NCI-H1105 (cell line): ENCODE data around the gene ATG13.
A peak's percentile ranks its signal among the peaks of the same experiment; 100 is the strongest.
"Not testable (repeated sequence)": the region's sequence is repeated elsewhere in the genome, so short reads cannot be mapped to it uniquely, and the experiment has no call there.

Source experiments
- DNase-seq: peaks from one replicate; lab custom pipeline; 2025; lab: John Stamatoyannopoulos, UW

ATG13 gene

DNA sequence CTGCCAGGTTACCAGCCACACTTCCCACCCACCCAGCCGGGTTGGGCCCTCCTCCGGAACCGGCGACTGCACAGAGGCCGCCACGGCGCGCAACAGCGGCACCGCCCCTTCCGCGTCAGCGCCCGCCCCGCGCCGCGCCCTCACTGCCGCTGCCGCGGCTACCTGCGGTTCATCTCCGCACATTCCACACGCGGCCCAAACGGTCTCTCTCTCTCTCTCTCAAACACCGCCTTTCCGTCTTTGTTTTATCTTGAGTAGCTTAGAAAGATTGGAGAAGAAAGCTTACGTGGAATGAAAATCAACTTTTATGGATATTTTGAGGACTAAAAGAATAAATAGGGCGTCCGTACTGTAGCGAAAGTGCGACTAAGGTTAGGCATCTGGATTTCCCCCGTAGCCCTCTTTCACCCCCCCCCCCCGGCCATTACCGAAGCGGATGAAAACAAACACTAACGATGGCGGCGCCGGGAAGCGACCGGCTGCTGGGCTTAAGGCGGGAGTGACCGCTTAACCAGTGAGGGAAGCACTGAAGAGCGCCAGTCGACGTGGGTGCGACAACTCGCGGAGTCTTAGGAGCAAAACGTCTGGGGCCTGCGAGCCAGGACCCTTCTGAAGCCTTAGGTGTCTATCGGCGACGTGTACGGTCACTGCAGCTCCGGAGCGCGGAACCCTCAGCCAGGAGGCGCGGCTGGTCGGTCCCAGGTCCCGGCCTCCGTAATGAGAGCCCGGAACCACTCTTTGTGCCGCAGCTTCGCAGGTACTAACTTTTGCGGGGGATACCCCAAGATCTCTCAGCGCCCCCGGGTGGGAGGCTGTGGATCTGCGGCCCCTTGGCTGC lies at the start of gene ATG13, which contains the start of gene HARBI1:
TSS of gene ATG13 (plus strand) at position 420 of the 838 bp plus-strand sequence. CDS start 26,739 bp downstream, outside the sequence.
TSS of gene HARBI1 (minus strand) at position 94 of the 838 bp plus-strand sequence. CDS start 990 bp downstream, outside the sequence.
- peak; percentile 90 for DNase-seq

DNA sequence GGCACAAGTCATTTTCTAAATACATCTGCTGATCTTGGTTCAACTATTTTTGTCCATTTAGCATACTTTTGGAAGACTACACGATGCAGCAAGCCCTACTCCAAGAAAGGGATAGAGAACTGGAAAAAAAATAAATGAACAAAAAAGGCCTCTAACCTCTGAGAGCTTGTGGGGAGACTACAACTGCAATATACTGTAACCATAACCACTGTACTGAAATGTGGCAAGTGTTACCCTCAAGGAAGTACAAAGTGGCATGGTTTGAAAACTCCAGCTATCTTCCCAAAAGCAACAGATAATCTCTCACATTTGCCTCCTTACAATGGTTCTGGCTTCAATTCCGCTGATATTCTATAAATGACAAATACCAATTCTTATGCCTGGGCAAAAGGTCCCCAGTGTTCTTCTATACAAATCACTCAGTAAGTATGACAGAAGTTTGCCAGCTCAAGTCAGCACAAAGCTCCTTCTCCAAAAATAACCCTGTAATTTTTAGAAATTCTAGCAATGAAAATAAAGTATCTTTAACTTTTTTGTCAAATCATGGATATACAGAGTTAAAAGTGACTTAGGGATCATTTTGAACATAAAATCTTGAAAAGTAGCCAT lies 46.5 kb upstream of the ATG13 start:
- no peak for DNase-seq

DNA sequence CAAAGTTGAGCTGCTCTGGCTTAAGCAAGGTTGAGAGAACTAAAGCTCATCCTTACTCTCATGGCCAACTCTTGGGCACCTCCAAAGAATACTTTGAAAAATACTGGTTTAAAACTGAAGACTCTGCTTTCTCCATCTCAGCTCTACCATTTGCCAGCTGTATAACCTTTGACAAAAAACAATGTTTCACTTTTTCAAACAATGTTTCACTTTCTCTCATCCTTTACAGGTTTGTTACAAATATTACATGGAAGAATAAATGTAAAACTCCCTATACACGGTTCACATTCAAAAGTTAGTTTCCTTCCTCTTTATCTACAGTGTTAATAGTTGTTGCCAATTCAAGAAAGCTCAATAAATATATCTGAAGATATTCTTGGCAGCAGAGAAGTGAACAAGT lies 42.7 kb upstream of the ATG13 start:
- no peak for DNase-seq

DNA sequence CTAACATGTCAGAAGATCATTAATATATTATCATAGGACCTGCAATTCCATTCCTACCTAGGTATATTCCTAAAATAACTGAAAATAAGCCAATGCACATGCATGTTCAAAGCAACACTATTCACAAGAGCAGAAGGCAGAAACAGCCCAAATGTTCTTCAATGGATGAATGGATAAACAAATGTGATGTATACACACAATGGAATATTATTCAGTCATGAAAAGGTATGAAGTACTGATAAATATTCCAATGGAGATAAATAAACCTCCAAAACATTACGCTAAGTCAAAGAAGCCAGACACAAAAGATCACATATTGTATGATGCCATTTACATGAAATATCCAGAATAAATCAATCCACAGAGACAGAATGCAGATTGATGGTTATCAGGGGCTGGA lies 40.3 kb upstream of the ATG13 start:
- no peak for DNase-seq

DNA sequence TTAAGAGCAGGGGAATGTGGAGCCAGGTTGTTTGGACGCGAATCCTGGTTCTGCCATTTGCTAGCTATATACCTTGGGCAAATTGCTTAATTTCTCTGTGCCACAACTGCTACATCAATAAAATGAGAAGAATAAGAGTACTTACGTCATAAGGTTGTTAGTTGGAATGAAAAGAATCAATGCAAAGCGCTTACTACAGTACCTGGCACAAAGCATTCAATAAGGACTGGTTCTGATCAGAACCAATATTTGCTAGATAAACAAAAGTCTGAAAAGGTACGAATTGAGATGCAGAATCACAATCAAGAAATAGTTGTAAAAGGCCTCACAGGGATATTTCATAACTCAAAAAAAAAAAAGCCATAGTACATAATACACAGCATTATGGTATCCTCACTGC lies 34.8 kb upstream of the ATG13 start:
- DNase-seq = no peak

DNA sequence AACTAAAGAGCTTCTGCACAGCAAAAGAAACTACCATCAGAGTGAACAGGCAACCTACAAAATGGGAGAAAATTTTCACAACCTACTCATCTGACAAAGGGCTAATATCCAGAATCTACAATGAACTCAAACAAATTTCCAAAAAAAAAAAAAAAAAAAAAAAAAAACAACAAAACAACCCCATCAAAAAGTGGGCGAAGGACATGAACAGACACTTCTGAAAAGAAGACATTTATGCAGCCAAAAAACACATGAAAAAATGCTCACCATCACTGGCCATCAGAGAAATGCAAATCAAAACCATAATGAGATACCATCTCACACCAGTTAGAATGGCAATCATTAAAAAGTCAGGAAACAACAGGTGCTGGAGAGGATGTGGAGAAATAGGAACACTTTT lies 33.8 kb upstream of the ATG13 start:
- DNase-seq = not testable (repeated sequence)

DNA sequence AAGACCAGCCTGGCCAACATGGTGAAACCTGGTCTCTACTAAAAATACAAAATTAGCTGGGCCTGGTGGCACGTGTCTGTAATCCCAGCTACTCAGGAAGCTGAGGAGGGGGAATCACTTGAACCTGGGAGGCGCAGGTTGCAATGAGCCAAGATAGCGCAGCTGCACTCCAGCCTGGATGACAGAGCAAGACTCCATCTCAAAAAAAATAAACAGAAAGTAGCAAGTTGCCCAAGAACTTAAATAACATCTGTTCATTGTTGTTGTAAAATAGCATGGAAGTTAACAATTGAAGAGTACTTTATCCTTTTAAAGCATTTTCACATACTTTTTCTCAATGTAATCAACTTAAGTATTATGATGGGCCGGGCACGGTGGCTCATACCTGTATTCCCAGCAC lies 29.2 kb upstream of the ATG13 start:
- DNase-seq = no peak

DNA sequence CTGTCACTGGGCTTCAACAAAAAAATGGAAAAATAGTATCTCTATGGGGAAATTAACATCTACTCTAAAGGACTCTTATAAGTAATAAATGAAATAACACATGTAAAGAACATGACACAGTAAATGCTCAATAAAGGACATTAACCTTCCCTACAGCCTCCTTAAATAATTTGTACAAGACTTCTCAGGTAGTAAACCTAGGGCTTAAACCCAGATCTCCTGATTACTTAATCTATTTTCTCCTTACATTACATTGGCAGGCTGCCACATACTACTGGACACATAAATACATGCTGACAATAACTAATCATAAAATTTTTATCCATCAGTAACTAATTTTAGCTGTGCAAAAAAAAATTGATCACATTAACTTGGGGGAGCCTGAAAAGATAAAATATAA lies 28.4 kb upstream of the ATG13 start:
- DNase-seq = no peak

DNA sequence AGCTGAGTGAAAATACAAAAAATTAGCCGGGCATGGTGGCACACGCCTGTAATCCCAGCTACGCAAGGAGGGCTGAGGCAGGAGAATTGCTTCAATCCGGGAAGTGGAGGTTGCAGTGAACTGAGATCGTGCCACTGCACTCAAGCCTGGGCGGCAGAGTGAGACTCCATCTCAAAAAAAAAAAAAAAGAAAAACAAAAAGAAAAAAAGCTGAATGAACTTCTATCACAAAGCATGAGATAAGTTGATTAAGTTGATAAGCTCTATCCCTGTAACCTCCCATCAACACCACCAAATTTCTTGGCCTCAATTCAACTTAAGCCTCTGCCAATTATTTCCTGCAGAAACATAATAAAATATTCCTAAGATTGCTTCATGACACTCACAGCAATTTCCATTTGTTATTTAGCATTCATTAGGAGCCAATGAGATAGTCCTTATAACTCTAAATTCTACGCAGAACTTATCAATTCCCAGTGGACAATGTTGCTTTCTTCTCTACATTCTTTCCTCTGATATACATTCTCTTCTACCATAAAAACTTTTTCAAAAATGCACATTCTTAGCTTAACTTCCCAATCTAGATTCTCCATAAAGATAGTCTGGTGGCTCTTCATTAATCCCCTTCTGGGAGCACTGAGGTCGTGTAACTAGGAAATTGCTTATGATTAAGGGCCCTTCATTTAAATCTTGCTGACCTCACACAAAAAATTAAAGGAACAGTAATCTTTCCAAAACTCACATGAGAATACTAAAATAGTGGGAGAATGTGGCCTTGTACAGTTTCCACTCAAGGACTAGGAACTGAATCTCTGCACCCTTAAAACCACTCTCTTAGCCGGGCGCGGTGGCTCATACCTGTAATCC lies 26.4 kb upstream of the ATG13 start:
- DNase-seq = no peak

DNA sequence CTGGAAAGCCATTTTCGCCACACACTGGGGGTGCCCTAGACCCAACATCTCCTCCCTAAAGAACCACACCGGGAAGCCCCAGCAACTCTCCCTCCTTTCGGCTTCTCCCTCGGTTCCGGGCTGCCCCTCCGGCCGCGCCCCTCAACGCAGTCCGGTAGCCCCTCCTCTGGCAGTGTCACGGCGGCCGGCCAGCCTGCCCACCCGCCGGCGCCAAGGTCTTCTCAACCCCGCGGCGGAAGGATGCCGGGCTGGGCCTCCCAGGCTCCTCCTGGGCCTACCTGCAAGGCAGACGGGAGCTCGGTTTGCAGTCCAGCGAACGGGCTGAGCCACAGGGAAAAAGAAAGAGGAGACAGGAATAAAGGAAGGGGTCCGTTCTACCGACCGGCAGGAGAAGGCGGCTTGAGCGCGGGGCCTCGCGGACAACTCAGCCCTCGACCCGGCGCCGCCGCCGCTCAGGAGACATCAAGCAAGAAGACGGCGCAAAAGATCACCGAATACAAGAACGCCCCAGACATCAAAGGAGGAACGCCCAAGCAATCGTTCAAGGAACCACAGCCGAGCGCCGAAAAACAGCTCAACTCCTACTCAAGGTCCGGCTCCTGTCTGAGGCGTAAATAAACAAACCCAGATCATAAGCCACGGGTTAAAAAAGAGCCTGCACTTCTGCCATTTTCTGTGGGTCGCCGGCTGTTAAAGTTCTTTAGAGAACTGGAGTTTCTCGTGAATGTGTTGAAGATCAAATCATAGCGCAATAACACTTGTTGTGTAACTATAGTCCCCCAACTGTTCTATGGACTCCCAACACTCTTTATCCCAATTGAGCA lies 23.6 kb upstream of the ATG13 start, which contains the start of gene AMBRA1:
TSS of gene AMBRA1 (minus strand) at position 474 of the 824 bp plus-strand sequence. CDS start 45,643 bp downstream, outside the sequence.
- peak; percentile 92 for DNase-seq

DNA sequence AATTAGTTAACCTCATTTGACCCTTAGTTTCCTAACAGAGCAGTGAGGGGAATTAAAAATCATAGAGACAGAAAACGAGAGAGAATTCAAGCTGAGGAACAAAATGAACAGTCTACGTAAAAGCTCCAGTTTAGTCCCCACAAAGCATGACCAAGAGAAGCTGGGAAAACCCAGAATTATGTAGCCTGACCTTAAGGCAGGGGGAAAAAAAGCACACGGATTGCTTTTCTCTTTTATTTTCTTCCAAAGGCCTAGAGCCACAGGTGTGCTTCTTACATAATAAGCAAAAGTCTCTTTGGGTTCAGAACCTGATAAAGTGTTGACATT lies 23.0 kb upstream of the ATG13 start:
- DNase-seq = no peak

DNA sequence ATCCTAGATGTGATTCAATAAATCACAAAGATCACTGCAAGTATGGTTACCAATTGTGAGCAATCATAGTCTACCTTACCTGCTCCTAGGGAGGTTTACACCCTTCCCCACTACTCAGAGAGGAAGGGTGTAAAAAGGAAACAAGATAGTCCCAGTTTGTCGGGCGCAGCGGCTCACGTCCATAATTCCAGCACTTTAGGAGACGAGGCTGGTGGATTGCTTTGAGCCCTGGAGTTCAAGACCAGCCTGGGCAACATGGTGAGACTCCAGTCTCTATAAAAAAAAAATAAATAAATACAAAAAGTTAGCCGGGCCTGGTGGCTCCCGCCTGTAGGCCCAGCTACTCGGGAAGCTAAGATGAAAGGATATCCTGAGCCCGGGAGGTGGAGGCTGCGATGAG lies 22.6 kb upstream of the ATG13 start:
- DNase-seq = no peak

DNA sequence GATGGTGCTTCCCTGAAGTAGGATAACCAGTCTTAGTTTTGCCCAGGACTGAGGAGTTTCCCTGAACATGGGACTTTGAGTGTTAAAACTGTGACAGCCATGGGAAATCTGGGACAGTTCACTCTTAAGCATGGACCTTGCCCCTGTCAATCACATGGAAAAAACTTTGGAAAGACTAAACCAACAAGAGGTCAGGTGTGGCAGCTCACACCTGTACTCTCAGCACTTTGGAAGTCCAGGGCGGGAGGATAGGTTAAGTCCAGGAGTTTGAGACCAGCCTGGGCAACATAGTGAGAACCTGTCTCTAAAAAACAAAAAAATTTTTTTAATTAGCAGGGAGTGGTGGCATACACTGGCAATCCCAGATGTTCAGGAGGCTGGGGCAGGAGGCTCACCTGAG lies 20.2 kb upstream of the ATG13 start:
- DNase-seq = no peak

DNA sequence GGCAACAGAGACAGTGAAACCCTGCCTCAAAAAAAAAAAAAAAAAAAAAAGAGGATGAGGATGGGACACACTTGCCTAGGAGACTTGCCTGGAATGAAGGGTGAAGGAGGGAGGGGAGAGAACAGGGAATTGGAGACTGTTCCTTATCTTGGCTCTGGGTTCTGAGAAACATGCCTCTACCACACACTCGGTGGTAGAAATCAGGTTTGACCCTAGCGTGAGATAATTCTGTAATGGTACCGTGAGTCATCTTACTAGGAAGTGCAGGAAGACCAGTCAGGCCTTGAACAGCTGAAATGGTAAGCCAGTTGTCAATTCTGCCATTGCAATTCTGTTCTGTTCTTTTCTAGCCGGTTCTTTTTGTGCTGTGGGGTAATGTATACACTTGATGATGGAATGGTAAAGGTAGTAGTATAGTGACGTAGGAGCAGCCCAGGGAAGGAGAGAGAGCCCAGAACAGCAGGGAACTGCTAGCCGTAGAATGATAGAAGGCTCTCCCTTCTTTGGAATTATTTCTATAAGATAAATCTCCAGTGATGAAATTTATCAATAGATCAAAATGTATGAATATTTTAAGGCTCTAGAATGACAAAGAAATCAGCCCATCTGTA lies 19.6 kb upstream of the ATG13 start:
- DNase-seq = no peak

DNA sequence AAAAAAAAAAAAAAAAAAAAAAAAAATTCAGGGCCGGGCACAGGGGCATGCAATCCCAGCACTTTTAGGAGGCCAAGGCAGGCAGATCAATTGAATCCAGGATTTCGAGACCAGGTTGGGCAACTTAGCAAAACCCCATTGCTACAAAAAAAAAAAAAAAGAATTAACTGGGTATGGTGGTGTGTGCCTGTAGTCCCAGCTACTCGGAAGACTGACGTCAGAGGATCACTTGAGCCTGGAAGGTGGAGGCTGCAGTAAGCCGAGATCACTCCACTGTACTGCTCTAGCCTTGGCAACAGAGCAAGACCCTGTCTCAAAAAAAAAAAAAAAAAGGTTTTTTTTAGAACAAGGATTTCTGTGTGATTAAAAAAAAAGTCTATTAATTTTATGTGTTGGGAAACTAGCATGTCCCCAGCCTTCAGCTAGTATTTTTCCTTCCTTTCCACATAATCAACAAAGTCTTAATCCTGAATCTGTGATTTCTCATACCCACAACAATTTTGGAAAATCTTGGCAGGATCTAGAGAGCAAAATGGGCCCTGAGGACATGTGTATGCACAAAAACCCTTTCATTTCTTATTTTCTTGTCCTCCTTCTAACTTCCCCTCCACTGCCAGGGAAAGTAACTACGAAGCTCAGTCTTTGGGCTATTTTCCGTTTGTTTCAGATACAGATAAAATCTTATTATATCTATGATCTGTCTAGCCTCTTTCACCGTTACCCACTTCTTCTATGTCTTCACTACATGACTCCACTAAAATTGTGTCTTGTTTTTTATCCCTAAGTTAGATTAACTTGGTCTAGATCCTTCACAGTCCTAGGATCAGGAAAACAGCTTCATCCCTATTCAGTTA lies 17.8 kb upstream of the ATG13 start:
- DNase-seq = no peak

DNA sequence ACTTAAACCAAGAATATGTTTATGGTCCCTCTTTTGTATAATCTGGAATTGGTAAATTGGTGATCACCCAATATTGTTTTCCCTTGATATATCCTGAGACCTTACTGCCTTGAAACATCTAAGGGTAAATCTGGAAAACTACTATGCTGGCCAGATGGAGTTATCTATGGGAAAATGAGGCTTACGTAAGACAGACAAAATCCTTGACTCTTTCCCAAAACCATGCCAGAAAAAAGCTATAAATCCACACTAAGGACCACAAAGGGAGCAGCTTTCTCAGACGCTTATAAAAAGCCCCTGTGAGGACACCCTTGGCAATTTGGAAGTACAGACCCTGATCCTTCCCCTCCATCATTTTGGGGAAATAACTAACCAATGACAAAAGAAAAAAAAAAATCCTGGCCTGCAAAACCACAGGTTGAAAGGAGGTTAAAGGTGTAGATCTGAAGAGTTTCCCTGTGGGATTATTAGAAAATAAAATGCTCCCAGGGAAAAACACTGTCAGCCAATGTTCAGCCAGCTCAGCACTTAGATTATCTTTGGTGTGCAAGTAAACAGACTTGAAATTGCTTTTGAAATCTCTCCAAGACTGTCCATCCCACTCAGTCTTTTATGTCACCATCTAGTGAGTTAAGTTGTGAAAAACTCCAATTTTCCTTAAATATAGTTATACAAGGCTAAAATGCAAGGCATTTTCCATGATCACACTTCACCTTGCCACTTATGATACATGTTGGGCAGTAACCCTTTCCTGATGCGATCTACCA lies 17.0 kb upstream of the ATG13 start:
- DNase-seq = no peak

DNA sequence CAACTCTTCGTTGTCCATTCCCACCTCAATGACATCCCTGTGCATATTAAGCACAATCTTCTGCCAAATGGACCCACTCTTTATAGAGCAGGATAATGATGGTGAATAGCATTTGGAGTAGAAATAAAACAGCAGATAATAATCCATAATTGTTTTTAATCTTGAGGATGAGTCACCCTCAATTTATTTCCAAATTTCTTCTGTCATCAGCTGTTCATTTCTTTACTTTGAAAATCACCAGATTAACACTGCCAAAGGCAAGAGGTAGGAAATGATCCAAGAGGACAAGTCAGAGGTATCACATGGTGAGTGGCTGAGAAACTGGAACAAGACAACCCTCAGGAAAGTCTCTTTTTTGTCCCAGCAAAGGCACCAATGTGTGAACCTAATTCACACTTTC lies 16.2 kb upstream of the ATG13 start:
- DNase-seq = no peak

DNA sequence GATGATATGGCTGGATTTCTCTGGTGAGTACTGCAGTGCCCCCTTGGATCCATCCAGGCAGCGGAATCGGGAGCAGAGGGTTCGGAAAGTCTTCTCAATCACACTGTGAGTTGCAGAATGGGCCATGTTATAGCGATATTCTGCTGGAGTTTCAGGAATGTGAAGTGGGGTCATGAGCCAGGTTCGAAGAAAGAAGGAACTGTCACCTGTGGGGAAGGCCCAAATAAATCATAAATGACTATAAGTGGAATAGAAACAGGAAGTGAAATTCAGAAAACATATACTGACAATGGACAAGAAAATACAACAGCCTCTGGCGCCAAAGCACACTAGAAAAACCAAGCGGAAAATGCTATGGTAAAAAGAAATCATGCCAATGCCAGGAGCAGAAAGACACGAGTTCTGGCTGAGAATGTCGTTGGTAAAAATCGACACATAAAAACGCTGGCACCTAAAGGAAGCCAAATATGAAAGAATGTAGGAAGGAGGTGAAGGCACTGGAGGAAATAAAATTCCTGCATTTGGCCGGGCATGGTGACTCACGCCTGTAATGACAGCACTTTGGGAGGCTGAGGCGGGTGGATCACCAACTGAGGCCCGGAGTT lies 13.5 kb upstream of the ATG13 start:
- no peak for DNase-seq

DNA sequence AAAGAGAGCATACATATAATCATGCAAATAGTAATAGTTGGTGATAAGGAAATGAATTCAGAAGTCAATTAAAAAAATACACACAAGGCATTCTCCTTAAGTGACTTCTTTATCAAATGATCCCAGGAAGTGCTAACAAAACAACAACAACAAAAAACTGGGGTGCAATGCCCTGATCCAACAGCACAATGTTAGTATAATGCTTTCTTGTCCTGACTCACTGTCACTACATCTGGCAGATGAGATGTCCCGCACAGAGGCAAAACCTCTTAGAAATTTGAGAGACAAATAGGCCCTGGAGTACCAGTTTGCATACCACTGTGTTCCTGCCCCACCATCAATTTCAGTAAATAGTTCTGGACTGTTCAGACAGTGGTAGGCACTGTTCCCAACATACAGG lies 12.6 kb upstream of the ATG13 start:
- no peak for DNase-seq
